Endothelial cell of umbilical vein (primary cell): Measurements from ENCODE around the gene RCOR1. TPM values are rescaled to one million over a fixed set of nuclear protein-coding genes. Genes with fewer than 3 reads are reported as not detected.

Experiments
- BruUV-seq: library from RNA; stranded (reverse); fragments of 400-500 nt; replicated peaks from 2 replicates; lab custom pipeline; 2021; lab: Mats Ljungman, UMichigan
- CTCF ChIA-PET: fragments of 300-600, 350-600 bp; sonication (Branson Sonifier 250); formaldehyde crosslinking; loops from one replicate; lab custom pipeline; 2021; ENCODE audit warnings: antibody characterized with exemption, inconsistent platforms; lab: Charles Lee
- POLR2A ChIA-PET: fragments of 300-600, 350-600 bp; sonication (Branson Sonifier 250); formaldehyde crosslinking; loops from one replicate; lab custom pipeline; 2021; ENCODE audit warnings: antibody characterized with exemption, inconsistent platforms; lab: Charles Lee
- DNase-seq: peaks from one replicate; pipeline ENCODE4 v3.0.0-alpha.2; 2011; ENCODE audit warnings: low read depth, low spot score
- FAIRE-seq: peaks from 2 replicates; lab custom pipeline; 2011; peaks lifted over from hg19 to GRCh38; lab: Jason Lieb, UNC
- H2AFZ ChIP-seq: 2 replicates; pipeline ENCODE4 v1.6.0; 2012; ENCODE audit warnings: low read depth, low read length, control low read depth, inconsistent platforms
- H3K27ac ChIP-seq: 2 replicates; pipeline ENCODE4 v1.5.1; 2011; ENCODE audit warnings: low read depth, mild to moderate bottlenecking, control low read depth, low read length, moderate library complexity; ENCODE audit not compliant: insufficient read depth
- H3K27me3 ChIP-seq, 2 experiments: 2 replicates each; pipeline versions ENCODE4 v1.6.0 to v1.6.1; 2011; ENCODE audit warnings: low read length in 2 of 2, mixed read lengths in 1 of 2; ENCODE audit not compliant: control insufficient read depth in 2 of 2, insufficient read depth in 2 of 2
- H3K36me3 ChIP-seq, 2 experiments: 2 replicates in 1 of 2; 3 replicates in 1 of 2; pipeline ENCODE4 v1.5.1; 2011; ENCODE audit warnings: low read length in 2 of 2, mild to moderate bottlenecking in 1 of 2, moderate library complexity in 1 of 2; ENCODE audit not compliant: control insufficient read depth in 2 of 2, insufficient read depth in 2 of 2; ENCODE audit errors: extremely low read depth in 1 of 2
- H3K4me1 ChIP-seq: 3 replicates; pipeline ENCODE4 v1.5.1; 2011; ENCODE audit warnings: mild to moderate bottlenecking, low read length; ENCODE audit not compliant: control insufficient read depth, insufficient read depth; ENCODE audit errors: extremely low read depth
- H3K4me2 ChIP-seq: 2 replicates; pipeline ENCODE4 v1.6.1; 2011; ENCODE audit warnings: low read length, control low read depth, mixed read lengths; ENCODE audit not compliant: insufficient read depth
- H3K4me3 ChIP-seq, 3 experiments: fragments of 200-600 bp in 1 of 3; sonication (generic), shearing (Covaris generic) in 1 of 3; replicated peaks in 1 of 3; 2 replicates each; pipeline ENCODE4 v1.5.1; 2011 to 2016; ENCODE audit warnings: control low read depth in 3 of 3, low read length in 3 of 3, mild to moderate bottlenecking in 2 of 3, inconsistent platforms in 1 of 3, low read depth in 1 of 3, moderate library complexity in 1 of 3; ENCODE audit not compliant: insufficient read depth in 1 of 3
- H3K79me2 ChIP-seq: 2 replicates; pipeline ENCODE4 v1.6.0; 2012; ENCODE audit warnings: low read length, inconsistent platforms; ENCODE audit not compliant: control insufficient read depth, insufficient read depth
- H3K9ac ChIP-seq: replicated peaks from 2 replicates; pipeline ENCODE3; 2011; ENCODE audit warnings: low read length, control low read depth; ENCODE audit not compliant: insufficient read depth; ENCODE audit errors: extremely low read depth
- H3K9me1 ChIP-seq: replicated peaks from 3 replicates; pipeline ENCODE4 v1.6.0; 2011; ENCODE audit warnings: mild to moderate bottlenecking, low read length; ENCODE audit not compliant: control insufficient read depth, insufficient read depth; ENCODE audit errors: extremely low read depth
- H3K9me3 ChIP-seq: replicated peaks from 2 replicates; pipeline ENCODE4 v1.5.1; 2012; ENCODE audit warnings: low read length, inconsistent platforms; ENCODE audit not compliant: control insufficient read depth, insufficient read depth
- H4K20me1 ChIP-seq: replicated peaks from 2 replicates; pipeline ENCODE3; 2011; ENCODE audit warnings: mild to moderate bottlenecking, low read length; ENCODE audit not compliant: control insufficient read depth, insufficient read depth; ENCODE audit errors: extremely low read depth
- CTCF ChIP-seq, 2 donors: IDR thresholded peaks; 1 replicate in 1 of 2; 2 replicates in 1 of 2; pipeline ENCODE4 v1.5.1; 2011; ENCODE audit warnings: low read length in 2 of 2, mild to moderate bottlenecking in 2 of 2, moderate library complexity in 2 of 2, control low read depth in 1 of 2, inconsistent platforms in 1 of 2, low read depth in 1 of 2; ENCODE audit not compliant: insufficient read depth in 1 of 2; ENCODE audit errors: extremely low read depth in 1 of 2
- EZH2 ChIP-seq: IDR thresholded peaks from 2 replicates; pipeline ENCODE4 v1.6.1; 2012; ENCODE audit warnings: borderline replicate concordance, low read depth, mild to moderate bottlenecking, moderate library complexity, low read length, inconsistent platforms; ENCODE audit not compliant: severe bottlenecking
- FOS ChIP-seq: IDR thresholded peaks from 2 replicates; pipeline ENCODE4 v1.6.1; 2011; ENCODE audit warnings: mild to moderate bottlenecking, low read length, moderate library complexity, borderline replicate concordance; ENCODE audit not compliant: insufficient read depth
- GATA2 ChIP-seq: IDR thresholded peaks from 2 replicates; pipeline ENCODE4 v1.7.0; 2011; ENCODE audit warnings: low read depth, mild to moderate bottlenecking, moderate library complexity, mixed read lengths, low read length; ENCODE audit not compliant: insufficient read length, insufficient read depth
- JUN ChIP-seq: IDR thresholded peaks from 2 replicates; pipeline ENCODE4 v1.6.1; 2011; ENCODE audit warnings: borderline replicate concordance, low read depth; ENCODE audit not compliant: insufficient read length, insufficient read depth
- MAX ChIP-seq: IDR thresholded peaks from 2 replicates; pipeline ENCODE4 v1.6.1; 2011; ENCODE audit not compliant: insufficient read depth, insufficient read length
- MYC ChIP-seq: IDR thresholded peaks from one replicate; pipeline ENCODE4 v1.6.1; 2011; ENCODE audit warnings: mild to moderate bottlenecking, low read depth, low read length
- POLR2A ChIP-seq: IDR thresholded peaks from 2 replicates; pipeline ENCODE4 v1.6.1; 2012; ENCODE audit warnings: low read depth, mild to moderate bottlenecking, control low read depth, low read length
- POLR2AphosphoS5 ChIP-seq: IDR thresholded peaks from 2 replicates; pipeline ENCODE4 v1.6.1; 2012; ENCODE audit warnings: low read depth, mild to moderate bottlenecking, control low read depth, low read length, moderate library complexity; ENCODE audit not compliant: insufficient read depth
- dilution Hi-C: fragments of 300-500 bp; cut with MboI; formaldehyde crosslinking; loops from one replicate; pipeline ENCODE4 v1.15.0; 2019; ENCODE audit warnings: low sequenced_read_pairs; ENCODE audit not compliant: extremely low pct_ligation_motif_present
- intact Hi-C: fragments of 100-400 bp; cut with micrococcal nuclease; formaldehyde crosslinking; loops from one replicate; pipeline ENCODE4 v1.10.0; 2022
- polyA plus RNA-seq, 4 experiments: library from polyadenylated mRNA; depleted of rRNA in 3 of 4; stranded (reverse) in 3 of 4; unstranded in 1 of 4; fragments of >200 nt; gene quantifications; 2 replicates each; pipeline versions ENCODE4 v1.2.1 to v1.2.3, GENCODE V29; 2011 to 2012; ENCODE audit warnings: missing spikeins in 1 of 4
- total RNA-seq: library from RNA; stranded (reverse); gene quantifications from 2 replicates; pipeline ENCODE4 v1.2.3, GENCODE V29; 2021

The RCOR1 gene
- total and polyA plus RNA-seq, 2 donors (not counting 3 experiments of a cell fraction or from before 2014, with no cell fraction given) = 15.6 to 32.2 TPM

DNA sequence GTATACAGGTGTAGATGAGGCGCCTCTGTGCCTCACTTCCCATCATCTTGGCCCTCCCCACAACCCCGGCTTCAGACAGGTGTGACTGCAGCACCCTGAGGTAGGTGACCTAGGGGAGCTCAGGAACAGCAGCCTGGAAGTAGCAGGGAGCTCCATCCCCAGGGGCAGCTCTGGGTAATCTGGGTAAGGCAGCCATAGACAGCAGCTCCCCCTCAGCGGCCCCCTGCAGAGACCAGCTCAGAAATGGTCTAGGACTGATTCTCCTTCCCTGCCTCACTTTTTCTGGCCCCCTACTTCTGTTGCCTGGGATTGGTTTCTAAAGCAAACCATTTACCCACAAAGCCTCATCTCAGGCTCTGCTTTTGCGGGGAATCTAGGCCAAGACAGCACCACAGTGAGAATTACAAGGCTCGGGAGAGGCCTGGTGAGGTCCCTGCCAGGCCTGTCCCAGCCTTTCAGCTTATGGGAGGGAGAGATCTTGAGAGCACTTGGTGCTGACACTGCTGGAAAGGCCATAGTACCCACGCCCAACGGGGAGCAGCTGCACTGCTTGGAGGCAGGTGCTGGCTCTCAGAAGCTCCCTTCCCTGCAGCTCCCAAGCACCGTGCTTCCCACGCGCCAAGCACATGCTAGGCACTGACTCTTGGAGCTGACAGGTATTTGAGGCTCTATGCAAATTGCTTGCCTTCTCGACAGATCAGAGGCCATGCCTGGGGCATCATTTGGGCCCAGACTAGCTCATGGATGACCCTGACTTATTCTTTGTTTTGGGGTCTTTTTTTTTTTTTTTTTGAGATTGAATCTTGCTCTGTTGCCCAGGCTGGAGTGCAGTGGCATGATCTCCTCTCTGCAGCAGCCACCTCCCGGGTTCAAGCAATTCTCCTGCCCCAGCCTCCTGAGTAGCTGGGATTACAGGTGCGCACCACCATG lies 139.7 kb downstream of the RCOR1 start:
- Histone ChIP-seq H3K9me3 (no peaks in the 10 kb centered on the region), H3K4me3 (no peak overlapping the region), H3K9ac (no peak overlapping the region), H2AFZ (no peak overlapping the region), H3K9me1 (no peaks in the 10 kb centered on the region), H3K27ac (no peak overlapping the region), H3K4me1 (no peaks in the 10 kb centered on the region), H3K36me3 (peaks cover 0 to 12% of the 10 kb centered on the region in 2 experiments), H3K4me2 (no peak overlapping the region), H3K27me3 (no peaks in the 10 kb centered on the region), H4K20me1 (no peaks in the 10 kb centered on the region), H3K79me2 (no peaks in the 10 kb centered on the region)
- BruUV-seq = no TSS peak
- TF ChIP-seq JUN (no peak), CTCF (IDR thresholded peaks at IDR 0.05; ENCODE audit: extremely low read depth in 1 of 2, insufficient read depth in 1 of 2, low read depth in 1 of 2, low read length in 2 of 2) (no peak), GATA2 (no peak), FOS (no peak), POLR2AphosphoS5 (no peak), MYC (no peak), POLR2A (no peak), MAX (no peak), EZH2 (no peak)
- CTCF ChIA-PET = interaction anchor here (0.7 to 1.7 kb wide), 2 partner anchors 39 to 208 kb away, joined by 3 to 4 read pairs; no protein-coding TSS in a partner anchor
- dilution Hi-C loops (no loop called here), intact Hi-C loops (no loop called here)
- FAIRE-seq = no peak
- POLR2A ChIA-PET = interaction anchor here (0.6 to 0.7 kb wide), 2 partner anchors 18 to 204 kb away, joined by 3 to 4 read pairs; no protein-coding TSS in a partner anchor
- no peak for DNase-seq
